HG03571 (cell line): ENCODE results near the gene GIGYF2.

Experiments
- ATAC-seq: cut with Tn5 transposase; IDR thresholded peaks from one replicate; pipeline ENCODE4 v1.9.1; 2021; ENCODE audit not compliant: unreplicated experiment

Gene GIGYF2

DNA sequence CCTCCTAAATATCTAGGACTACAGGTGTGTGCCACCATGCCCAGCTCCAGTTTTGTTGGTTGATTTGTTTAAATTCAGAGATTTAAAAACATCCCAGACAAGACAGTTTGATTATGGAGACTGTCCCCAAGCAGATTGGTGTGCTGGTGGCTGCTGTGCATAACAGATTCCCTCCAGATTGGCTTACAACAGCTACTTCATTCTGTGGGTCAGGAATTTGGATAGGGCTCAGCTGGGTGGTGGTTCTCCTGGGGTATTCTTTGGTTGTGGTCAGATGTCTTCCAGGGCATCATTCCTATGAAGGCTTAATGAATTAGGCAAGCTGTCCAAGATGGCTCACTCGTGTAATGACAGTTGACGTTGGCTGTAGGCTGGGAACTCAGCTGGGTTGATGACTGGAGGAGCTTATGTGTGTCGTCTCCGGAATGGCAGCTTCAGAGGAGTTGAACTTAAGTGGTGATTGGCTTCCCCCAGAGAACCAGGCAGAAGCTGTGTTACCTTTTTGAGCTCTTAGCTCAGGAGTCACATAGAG lies 162.3 kb downstream of the GIGYF2 start:
- ATAC-seq, result no peak

DNA sequence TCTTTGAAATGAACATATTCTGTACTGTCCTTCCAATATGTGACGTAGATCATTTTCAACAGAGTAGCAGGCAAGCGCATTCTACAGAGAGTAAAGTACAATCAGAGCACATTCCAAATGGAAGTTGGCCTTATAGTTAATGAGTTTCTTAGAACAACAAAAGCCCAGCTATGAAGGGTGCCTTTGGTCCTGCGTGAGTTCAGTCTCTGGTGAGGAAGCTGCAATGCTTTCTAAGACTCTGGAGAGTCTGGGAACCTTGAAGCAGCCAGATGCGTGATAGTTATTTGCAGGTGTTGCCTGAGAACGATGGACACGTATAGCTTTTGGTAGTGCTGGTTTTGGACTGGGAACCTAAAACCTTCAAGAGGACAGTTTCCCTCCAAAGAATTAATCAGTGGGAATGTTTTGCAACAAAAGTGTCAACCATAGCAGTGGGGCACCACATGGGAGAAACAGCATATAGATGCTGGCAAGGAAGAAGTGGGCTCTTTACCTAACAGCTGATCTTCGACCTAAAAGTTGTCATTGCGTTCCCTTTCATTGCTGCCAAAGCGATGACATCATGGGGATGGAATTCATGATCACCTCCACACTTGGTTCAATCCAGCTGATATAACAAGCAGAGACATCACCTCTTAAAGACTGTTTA lies 163.6 kb downstream of the GIGYF2 start:
- ATAC-seq, result no peak

DNA sequence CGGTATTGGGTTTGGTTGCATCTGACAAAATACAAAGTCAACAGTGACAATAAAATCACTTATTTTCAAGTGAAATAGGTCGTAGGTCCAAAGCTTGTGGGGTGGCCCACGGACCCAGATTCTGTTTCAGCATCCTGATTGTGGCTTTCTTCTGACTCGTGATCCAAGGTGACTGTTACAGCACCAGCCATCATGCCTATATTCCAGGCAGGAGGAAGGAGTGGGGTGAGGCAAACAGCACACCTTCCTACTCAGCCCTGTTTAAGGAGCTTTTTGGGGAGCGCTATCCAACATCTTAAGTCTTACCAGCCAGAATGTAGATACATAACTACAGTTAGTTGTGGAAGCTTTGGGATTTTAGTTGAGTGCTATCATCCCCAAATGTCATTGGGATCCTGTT lies 164.2 kb downstream of the GIGYF2 start:
- no peak for ATAC-seq

DNA sequence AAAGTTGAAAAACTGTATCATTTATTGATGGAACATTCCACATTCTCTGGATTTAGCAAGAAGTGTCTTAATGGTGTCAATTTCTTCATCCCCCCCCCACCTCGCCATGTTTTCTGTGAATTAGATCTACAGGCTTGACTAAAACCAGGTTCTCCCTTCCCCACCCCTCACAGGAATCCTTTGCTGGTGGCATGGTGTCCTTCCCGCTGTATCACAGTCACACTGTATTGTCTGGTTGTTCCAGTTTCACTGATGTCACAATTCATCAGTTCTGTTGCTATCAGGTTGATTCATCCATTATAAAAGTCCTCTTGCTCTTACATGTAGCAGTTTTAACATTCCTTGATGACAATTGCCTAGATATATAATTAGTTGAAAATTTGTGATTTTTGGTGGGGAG lies 166.9 kb downstream of the GIGYF2 start:
- no peak for ATAC-seq

DNA sequence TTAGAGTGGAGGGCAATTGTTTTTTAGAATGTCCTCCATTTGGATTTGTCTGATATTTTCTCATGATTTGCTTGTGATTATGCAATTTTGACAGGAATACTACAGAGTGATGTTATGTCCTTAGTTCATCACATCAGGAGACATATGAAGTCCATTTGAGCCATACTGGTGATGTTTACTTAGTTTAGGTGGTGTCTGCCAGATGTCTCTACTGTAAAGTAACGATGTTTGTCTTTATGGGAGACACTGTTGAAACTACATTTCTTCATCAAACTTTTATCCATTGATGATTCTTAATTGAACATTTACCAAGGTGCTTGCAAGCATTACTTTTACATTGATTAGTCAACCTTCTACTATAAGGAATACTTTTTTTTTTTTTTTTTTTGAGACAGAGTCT lies 168.0 kb downstream of the GIGYF2 start:
- no peak for ATAC-seq

DNA sequence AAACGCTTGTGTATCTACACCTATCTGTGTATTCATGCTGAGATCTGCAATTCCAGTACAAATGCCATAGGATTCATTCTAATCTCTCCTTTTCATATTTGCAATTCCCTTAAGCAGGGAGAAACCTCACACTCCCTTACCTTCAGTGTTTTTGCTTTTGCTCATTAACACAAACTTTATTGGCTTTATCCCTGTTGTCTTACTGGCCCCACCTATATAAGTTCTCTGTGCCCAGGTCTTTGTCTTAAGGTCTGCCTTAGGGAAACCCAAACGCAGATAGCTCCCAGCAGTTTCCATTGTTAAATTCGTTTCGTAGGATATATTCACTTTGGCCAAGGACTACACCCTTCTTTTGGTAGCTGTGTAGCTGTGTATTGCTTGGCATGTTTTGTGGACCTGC lies 169.0 kb downstream of the GIGYF2 start:
- no peak for ATAC-seq

DNA sequence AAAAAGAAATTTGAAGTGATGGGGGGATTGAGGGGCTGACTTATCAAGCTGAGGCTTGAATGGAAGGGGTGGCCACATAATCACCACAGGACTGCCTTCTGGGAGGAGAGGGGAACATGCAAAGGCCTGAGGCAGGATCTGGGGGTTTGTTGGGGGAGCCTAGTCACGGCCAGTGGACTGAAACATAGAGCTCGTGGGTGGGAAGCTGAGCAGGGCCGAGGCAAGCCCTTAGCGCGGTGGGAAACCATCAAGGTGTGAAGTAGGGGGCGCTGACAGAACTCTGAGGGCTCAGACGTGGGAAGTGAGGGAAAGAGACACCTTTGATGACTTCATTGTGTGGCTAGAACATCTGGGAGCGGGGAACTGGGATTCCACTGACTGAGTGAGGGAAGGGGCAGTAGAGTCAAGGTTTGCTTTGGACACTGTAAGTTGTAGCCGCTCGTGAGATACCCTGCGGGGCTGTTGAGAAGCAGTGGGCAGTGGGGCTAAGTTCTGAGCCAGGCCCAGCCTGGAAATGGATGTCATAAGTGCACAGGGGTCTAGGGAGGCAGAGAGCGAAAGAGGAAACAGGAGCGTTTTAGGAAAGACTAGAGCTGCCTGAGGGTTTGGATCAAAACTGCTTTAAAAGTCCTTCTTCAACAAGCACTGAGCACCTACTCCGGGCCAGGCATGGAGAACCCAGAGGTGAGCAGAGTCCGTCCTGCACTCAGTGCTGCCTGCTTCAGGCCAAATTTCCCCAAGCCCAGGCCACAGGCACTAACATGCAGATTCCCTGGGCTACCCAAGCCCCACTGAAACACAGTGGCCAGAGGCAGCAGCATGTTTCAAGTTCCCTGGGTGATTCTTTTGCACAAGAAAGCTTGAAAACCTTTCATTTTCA lies 172.2 kb downstream of the GIGYF2 start:
- no peak for ATAC-seq

DNA sequence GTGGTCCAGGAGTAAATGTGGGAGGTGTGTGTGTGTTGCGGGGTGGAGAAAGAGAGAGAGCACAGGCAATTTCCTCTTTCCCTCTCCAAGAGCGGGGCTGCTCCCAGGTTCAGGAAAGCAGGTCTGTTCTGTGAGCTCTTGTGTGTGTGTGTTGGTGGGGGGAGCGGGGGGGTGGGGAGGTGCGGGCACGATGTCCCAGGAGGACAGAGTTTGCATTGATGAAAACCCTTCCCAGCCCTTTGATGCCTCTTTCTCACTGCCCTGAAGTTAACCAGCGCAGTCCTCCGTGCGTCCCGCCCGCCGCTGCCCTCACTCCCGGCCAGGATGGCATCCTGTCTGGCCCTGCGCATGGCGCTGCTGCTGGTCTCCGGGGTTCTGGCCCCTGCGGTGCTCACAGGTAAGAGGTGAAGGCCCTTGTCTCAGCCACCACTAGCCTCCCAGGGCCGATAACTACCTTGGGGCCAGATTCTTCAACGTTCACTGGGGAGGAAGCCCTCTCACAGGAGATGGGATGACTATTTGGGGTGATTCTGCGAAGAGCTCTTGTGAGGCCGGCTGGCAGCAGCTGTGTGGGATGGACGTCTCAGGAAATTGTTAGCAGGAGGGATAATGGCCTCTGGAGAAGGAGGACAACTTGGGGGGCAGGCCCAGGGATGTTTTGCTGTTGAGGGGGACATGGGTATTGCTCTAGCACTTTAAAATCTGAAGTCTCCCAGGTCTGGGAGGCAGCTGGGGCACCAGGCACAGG lies 173.1 kb downstream of the GIGYF2 start, which contains the start of gene SNORC:
SNORC (plus strand) TSS at position 247 of the 748 bp plus-strand sequence; CDS start at position 325, 78 bp downstream.
- no peak for ATAC-seq

DNA sequence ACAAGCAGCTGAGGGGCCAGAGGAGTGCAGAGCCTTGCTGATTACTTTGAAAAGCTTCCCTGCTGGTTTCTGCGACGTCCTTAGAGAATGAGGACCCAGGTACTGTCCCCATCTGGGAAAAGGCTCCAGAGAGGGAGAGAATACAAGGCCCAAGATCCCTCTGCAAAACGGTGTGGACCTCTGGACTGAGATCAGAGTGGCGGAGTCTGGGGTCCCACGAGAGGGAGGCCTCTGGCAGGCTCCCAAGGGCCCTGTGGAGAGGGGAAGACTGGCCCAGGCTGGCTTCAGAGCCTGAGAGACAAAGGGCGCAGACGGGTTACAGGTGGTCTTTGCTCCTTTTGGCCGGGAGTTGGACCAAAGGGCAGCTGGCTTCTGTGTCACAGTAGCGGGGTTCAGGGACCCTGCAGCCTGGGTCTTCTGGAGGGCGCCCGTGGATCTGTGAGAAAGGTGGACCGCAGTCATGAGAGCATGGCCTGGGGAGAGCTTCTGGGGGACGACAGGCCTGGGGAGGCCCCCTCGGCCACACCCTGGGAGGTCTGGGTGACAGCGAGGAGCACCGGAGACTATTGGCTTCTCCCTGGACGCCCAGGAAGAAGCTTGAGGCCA lies 173.7 kb downstream of the GIGYF2 start:
- no peak for ATAC-seq

DNA sequence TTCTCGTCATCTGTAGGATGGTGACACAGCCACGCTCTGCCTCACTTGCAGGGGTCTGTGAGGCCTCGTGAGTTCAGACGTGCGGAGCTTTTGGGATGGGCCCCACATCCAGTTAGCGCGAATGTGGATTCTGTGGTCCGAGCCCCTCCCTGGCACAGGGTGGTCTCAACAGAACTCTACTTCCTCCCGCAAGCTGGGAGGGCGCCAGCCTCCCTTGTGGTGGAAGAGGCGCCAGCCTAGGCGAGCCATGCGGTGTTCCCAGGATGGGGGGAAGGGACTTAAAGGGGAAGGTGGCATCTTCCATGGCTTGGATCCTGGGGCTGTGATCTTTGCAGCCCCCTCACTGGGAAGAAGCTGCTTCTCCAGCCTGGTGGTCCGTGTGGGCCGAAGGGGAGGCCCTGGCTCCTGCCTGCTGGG lies 174.3 kb downstream of the GIGYF2 start:
- ATAC-seq, result no peak

DNA sequence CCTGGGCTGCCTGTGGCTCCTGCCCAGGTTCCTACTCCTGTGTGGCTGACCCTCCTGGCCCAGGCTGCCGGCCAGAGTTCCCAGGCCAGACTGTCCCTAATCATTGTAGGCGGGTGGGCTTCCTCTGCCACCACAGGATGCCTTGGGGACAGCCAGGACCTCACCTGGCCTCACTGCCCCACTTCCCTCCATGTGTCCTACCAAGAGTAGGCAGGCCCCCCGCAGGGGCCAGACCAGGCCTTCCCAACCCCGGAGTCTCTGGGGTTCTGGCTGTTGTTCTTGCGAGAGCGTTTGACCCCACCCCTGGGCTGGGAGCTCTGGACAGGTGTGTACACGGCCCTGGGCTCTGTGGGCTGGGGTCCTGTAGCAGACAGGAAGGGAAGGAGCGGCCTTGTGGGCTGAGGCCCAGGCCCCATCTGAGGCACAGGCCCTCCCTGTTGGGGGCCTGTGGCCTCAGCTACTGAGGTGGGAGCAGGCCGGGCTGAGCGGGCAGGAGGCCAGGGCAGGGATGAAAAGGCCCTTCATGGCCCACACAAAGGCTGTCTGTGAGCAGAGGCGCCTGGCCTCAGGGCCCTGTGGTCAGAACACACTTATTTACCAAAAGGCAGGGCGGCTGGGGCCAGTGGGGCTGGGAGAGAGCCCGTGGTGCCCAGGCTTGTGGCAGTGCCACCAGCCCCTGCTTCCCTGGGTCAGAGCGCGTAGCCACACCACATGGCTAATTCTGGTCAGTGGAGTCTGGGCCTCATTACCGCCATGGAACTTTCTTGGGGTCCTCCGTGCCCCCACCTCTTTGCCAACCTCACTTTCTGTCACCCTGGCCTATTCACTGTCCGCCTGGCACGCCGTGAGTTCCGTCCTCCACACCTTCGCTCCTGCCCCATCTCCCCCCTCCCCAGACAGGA lies 175.0 kb downstream of the GIGYF2 start:
- no peak for ATAC-seq

DNA sequence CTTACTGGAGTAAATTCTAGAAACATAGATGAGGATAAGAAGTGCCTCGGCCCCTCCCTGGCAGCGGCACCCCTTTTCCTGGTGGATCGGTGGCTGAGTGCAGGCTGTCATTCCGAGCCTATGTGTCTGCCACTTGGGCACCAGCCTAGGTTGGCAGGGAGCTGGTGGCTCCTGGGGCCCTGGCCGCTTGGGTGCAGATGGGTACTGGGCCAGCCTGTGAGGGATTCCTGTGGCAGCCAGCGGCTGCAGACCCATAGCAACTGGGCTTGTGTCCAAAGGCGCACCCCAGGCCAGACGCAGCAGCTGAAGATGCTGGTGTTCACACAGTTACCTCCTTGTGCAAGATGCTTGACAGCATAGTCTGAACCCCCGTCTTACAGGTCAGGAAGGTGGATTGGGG lies 175.7 kb downstream of the GIGYF2 start:
- ATAC-seq, result no peak

DNA sequence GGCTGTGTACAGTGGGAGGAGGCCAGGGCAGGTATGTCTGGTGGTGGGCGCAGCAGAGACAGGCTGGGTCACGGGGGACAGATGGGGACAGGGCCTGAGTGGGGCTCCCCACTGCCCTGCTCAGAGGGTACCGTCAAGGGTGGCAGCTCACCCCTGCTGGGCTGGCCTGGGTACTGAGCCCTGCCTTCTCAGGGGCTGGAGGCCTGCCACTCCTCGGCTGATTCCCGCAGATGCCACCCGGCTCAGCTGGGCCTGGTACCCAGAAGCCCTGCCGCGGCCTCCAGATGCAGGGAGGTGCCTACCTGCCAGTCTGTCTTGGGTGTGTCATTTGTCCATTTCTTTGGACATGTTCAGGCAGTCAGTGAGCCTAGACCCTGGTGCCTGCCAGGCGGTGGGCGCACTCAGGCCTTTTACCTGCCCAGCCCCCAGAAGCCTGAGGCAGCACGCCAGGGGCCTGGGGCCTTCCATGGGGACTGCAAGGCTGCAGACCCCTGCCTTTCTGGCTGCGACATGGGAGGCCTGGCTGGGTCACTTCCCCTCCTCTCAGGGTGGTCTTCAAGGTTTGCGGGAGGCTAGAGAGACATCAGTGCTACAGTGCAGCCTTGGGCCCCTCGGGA lies 176.3 kb downstream of the GIGYF2 start:
- ATAC-seq, result no peak

DNA sequence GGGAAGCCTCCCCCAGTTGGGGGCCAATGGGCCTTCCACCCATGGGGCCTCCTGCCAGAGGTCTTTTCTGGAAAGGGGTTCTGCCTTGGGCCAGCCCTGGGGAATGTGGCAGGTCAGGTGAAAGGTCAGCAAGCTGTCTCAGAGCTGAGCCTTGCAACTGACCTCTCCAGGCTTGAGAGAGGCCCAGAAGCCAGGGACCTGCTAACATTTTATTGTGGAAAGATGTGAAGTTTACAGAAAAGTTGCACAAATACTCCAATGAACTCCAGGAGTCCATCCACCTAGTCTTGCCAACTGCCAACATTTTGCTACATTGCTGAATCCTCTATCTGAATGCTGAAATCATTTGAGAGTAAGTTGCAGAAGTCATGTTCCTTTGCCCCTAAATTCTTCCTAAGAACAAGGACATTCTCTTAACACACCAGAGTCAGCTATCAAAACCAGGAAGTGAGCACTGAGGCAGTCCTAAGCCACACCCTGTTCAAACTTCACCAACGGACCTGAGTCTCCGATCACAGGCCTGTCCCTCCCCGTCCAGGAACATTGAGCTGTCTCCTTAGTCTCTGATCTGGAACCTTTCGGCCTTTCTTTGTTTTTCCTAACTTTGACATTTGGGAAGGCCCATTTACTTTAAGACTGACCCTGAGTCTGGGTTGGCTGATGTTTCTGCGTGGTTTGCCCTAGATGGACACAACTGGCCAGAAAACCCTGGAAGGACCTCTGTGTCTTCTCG lies 176.9 kb downstream of the GIGYF2 start:
- no peak for ATAC-seq

DNA sequence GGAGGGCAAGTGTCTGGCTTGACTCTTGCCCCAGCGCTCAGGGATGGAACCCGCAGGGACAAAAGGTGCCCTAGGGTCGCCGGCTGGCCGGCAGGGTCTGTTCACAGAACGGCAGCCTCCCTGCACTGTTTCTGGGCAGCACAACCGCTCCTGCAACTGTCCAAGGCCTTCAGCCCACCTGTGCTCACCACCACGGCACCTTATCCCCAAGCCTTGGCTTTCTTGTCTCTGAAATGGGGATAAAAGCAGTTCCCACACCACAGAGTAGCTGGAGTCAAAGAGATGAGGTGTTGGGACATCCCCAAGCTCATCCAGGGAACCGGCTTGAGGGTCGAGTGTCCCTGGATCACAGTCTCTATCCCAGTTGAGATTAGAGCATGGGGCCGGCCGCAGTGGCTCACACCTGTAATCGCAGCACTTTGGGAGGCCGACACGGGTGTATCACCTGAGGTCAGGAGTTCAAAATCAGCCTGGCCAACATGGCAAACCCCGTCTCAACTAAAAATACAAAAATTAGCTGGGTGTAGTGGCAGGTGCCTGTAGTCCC lies 177.6 kb downstream of the GIGYF2 start:
- no peak for ATAC-seq

DNA sequence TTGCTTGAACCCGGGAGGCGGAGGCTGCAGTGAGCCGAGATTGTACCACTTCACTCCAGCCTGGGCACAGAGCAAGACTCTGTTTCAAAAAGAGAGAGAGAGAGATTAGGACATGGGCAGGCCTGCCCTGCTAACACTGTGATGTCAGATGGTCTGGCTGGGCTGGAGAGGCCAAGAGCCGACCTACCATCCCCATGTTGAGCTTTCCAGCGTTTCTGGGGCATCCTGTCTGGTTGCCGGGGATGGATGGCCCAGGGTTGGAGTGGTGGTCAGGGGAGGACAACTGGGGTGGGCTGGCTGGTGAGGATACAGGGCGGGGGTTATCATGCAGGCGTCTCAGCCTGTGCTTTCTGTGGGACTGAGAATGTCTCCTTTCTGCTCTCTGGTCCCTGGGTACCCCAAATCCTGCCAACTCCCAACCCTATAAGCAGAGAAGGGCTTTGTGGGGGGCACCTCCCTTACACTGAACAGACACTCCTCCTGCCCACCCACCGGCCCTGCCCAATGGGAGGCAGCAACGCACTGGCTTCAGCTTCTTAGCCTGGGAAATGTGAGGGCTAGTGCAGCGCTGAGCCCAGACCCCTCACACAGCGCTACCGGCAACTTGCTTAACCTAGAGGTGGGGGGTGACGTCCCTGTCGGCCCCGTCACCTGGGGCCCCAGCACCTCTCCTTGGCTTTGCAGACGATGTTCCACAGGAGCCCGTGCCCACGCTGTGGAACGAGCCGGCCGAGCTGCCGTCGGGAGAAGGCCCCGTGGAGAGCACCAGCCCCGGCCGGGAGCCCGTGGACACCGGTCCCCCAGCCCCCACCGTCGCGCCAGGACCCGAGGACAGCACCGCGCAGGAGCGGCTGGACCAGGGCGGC lies 178.4 kb downstream of the GIGYF2 start:
- no peak for ATAC-seq

DNA sequence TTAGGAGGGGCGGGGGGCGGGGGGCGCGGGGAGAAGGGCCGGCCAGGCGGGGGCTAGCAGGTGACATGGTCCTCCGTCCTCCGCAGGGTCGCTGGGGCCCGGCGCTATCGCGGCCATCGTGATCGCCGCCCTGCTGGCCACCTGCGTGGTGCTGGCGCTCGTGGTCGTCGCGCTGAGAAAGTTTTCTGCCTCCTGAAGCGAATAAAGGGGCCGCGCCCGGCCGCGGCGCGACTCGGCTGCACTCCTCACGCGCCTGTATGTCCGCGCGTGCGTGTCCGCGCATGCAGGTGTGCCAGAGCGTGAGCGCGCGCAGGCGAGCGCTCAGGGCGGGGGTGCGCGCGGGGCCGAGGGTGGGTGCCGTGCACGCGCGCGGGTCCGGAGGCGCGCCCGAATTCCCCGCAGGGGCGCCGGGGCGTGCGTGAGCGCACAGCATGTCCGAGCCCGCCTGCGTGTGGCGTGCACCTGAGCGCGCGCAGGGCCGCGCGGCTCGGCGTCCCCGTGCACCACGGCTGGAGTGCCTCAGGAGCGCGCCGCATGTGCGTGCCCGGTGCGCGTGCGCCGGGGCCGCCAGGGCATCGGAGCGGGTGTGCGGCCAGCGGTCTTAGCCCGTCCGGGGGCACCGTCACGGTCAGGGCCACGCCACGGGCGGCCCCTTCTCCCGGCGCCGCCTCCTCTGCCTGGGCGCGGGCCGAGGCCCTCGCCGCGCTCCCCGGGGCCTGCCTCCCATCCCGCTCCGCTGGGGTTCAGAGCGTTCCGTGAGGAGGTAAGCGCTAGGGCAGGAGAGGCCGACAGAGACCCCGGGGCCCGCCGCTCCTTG lies 179.2 kb downstream of the GIGYF2 start:
- ATAC-seq, result no peak
